ENCODE measurements around the gene GNB2.
"Not testable (repeated sequence)": the region's sequence is repeated elsewhere in the genome, so short reads cannot be mapped to it uniquely, and the experiment has no call there.

The GNB2 gene

GRCh38 chr7:100694098-100694745, 20.7 kb downstream of the GNB2 start, which contains the start of gene GIGYF1:
TSS of gene GIGYF1 (minus strand) at chr7:100694250. CDS start at chr7:100688238, 6,012 bp downstream.
- TF ChIP-seq EZH2 (optimal IDR thresholded peaks at IDR 0.05; ENCODE audit: low read depth, low read length) (no peak), EZH2phosphoT487 (IDR thresholded peaks at IDR 0.05; ENCODE audit: low read length) (no peak), CTCF (IDR thresholded peaks at IDR 0.05; ENCODE audit: low read length) (no peak)
- H3K79me2 ChIP-seq (ENCODE audit: low read length), result peaks cover 42% of the 10 kb centered on the region
- no peak within 1 kb of the TSS for H3K27ac ChIP-seq (ENCODE audit: low read length)
- peaks cover 4% of the 10 kb centered on the region; the same call in 1 of the 2 replicates for H4K20me1 ChIP-seq (ENCODE audit: insufficient read depth, low read length)
- no peaks in the 10 kb centered on the region for H3K9me2 ChIP-seq (replicated peaks; ENCODE audit: insufficient read depth, low read length)
- 0 out of 2 replicates have a peak within 1 kb of the TSS, but pooled peaks have one; percentile 70 for H2AFZ ChIP-seq (ENCODE audit: low read length)
- no peaks in the 10 kb centered on the region for H3K9me3 ChIP-seq (replicated peaks; ENCODE audit: insufficient read depth, low read length)
- peaks cover 25% of the 10 kb centered on the region for H3K4me1 ChIP-seq (ENCODE audit: low read length)
- H3K4me3 ChIP-seq (ENCODE audit: low read length), result peak within 1 kb of the TSS; percentile 91
- H3K9ac ChIP-seq (ENCODE audit: low read length), result peak within 1 kb of the TSS; percentile 81
- no peaks in the 10 kb centered on the region for H3K36me3 ChIP-seq (replicated peaks; ENCODE audit: insufficient read depth, low read length)
- peak within 1 kb of the TSS; percentile 71 for H3K4me2 ChIP-seq (ENCODE audit: low read depth, low read length)
- peaks cover 36% of the 10 kb centered on the region for H3K27me3 ChIP-seq (replicated peaks; ENCODE audit: insufficient read depth, low read length)
- peaks cover 13% of the 10 kb centered on the region for H3F3A ChIP-seq (ENCODE audit: insufficient read depth, low read length)
- peak; percentile 57 for DNase-seq

GRCh38 chr7:100696123-100696521, 22.6 kb downstream of the GNB2 start:
- Histone ChIP-seq H3K27me3 (replicated peaks; ENCODE audit: insufficient read depth, low read length) (peaks cover 55% of the 10 kb centered on the region), H3K79me2 (ENCODE audit: low read length) (peaks cover 25% of the 10 kb centered on the region), H3K4me1 (ENCODE audit: low read length) (peaks cover 25% of the 10 kb centered on the region), H3F3A (ENCODE audit: insufficient read depth, low read length) (peaks cover 13% of the 10 kb centered on the region), H3K9ac (ENCODE audit: low read length) (no peak overlapping the region), H3K9me3 (replicated peaks; ENCODE audit: insufficient read depth, low read length) (no peaks in the 10 kb centered on the region), H3K36me3 (replicated peaks; ENCODE audit: insufficient read depth, low read length) (no peaks in the 10 kb centered on the region), H2AFZ (ENCODE audit: low read length) (no peak overlapping the region), H4K20me1 (ENCODE audit: insufficient read depth, low read length) (peaks cover 2% of the 10 kb centered on the region; the same call in 1 of the 2 replicates), H3K9me2 (replicated peaks; ENCODE audit: insufficient read depth, low read length) (no peaks in the 10 kb centered on the region), H3K4me2 (ENCODE audit: low read depth, low read length) (peak overlapping the region; percentile 25; the same call in 1 of the 2 replicates), H3K27ac (ENCODE audit: low read length) (no peak overlapping the region), H3K4me3 (ENCODE audit: low read length) (no peak overlapping the region)
- TF ChIP-seq CTCF (IDR thresholded peaks at IDR 0.05; ENCODE audit: low read length) (no peak), EZH2phosphoT487 (IDR thresholded peaks at IDR 0.05; ENCODE audit: low read length) (no peak), EZH2 (optimal IDR thresholded peaks at IDR 0.05; ENCODE audit: low read depth, low read length) (no peak)
- DNase-seq, result no peak

- Histone ChIP-seq H3K9me2 (replicated peaks; ENCODE audit: insufficient read depth, low read length) (no peaks in the 10 kb centered on the region), H3F3A (ENCODE audit: insufficient read depth, low read length) (peaks cover 13% of the 10 kb centered on the region), H3K4me2 (ENCODE audit: low read depth, low read length) (no peak overlapping the region), H4K20me1 (ENCODE audit: insufficient read depth, low read length) (no peaks in the 10 kb centered on the region), H3K9ac (ENCODE audit: low read length) (no peak overlapping the region), H3K79me2 (ENCODE audit: low read length) (no peaks in the 10 kb centered on the region), H3K27me3 (replicated peaks; ENCODE audit: insufficient read depth, low read length) (peaks cover 81% of the 10 kb centered on the region), H2AFZ (ENCODE audit: low read length) (no peak overlapping the region), H3K4me3 (ENCODE audit: low read length) (no peak overlapping the region), H3K9me3 (replicated peaks; ENCODE audit: insufficient read depth, low read length) (no peaks in the 10 kb centered on the region), H3K27ac (ENCODE audit: low read length) (no peak overlapping the region), H3K4me1 (ENCODE audit: low read length) (peaks cover 14% of the 10 kb centered on the region), H3K36me3 (replicated peaks; ENCODE audit: insufficient read depth, low read length) (no peaks in the 10 kb centered on the region)
- TF ChIP-seq CTCF (IDR thresholded peaks at IDR 0.05; ENCODE audit: low read length), result no peak
- no peak for TF ChIP-seq EZH2phosphoT487 (IDR thresholded peaks at IDR 0.05; ENCODE audit: low read length)
- TF ChIP-seq EZH2 (optimal IDR thresholded peaks at IDR 0.05; ENCODE audit: low read depth, low read length), result no peak
- DNase-seq, result no peak
These were observed 25.5 kb downstream of the GNB2 start for GRCh38 chr7:100699018-100699417.

- not testable (repeated sequence) for H2AFZ ChIP-seq (ENCODE audit: low read length); DNase-seq; H3K4me3 ChIP-seq (ENCODE audit: low read length); H3K79me2 ChIP-seq (ENCODE audit: low read length); H3K9me3 ChIP-seq (replicated peaks; ENCODE audit: insufficient read depth, low read length); H3F3A ChIP-seq (ENCODE audit: insufficient read depth, low read length); H3K4me1 ChIP-seq (ENCODE audit: low read length); H3K27ac ChIP-seq (ENCODE audit: low read length); H3K36me3 ChIP-seq (replicated peaks; ENCODE audit: insufficient read depth, low read length); H3K4me2 ChIP-seq (ENCODE audit: low read depth, low read length); H3K9me2 ChIP-seq (replicated peaks; ENCODE audit: insufficient read depth, low read length); H3K9ac ChIP-seq (ENCODE audit: low read length); H4K20me1 ChIP-seq (ENCODE audit: insufficient read depth, low read length)
- peaks cover 65% of the 10 kb centered on the region for H3K27me3 ChIP-seq (replicated peaks; ENCODE audit: insufficient read depth, low read length)
These were observed 27.5 kb downstream of the GNB2 start for GRCh38 chr7:100701089-100701488.
